HepG2 (cell line): ENCODE data around the gene RHOC. TPM values are rescaled to one million over a fixed set of nuclear protein-coding genes. Genes with fewer than 3 reads are reported as not detected.

ENCODE experiments used
- ATAC-seq: fragments of 200-7000 bp; cut with Tn5 transposase; 3 replicates; pipeline ENCODE4 v1.9.1; 2020; ENCODE audit warnings: mild to moderate bottlenecking, moderate library complexity
- BruUV-seq: library from RNA; stranded (reverse); fragments of 400-500 nt; replicated peaks from 2 replicates; lab custom pipeline; 2021; lab: Mats Ljungman, UMichigan
- CTCF ChIA-PET: fragments of 300-600 bp; formaldehyde crosslinking; extraction: SDS; loops from one replicate; lab custom pipeline; 2021; ENCODE audit warnings: low total read pairs, inconsistent platforms, low intra/inter-chr PET ratio; lab: Yijun Ruan, JAX
- POLR2A ChIA-PET: fragments of 350-600 bp; sonication (Branson Sonifier 250); formaldehyde crosslinking; loops from one replicate; lab custom pipeline; 2020; ENCODE audit warnings: antibody characterized with exemption, inconsistent platforms; lab: Yijun Ruan, JAX
- DNase-seq: peaks from one replicate; pipeline ENCODE4 v3.0.0-alpha.2; 2015; ENCODE audit warnings: low spot score
- FAIRE-seq: peaks from 3 replicates; lab custom pipeline; 2011; peaks lifted over from hg19 to GRCh38; lab: Jason Lieb, UNC
- H2AFZ ChIP-seq: one replicate; pipeline ENCODE4 v1.6.1; 2011; ENCODE audit warnings: low read length, inconsistent platforms
- H3K27ac ChIP-seq: fragments of 300-600 bp; 3 replicates; pipeline ENCODE4 v1.8.0; 2011; ENCODE audit warnings: mixed run types, mild to moderate bottlenecking, mixed read lengths, low read length, inconsistent platforms; ENCODE audit not compliant: insufficient read depth; ENCODE audit errors: extremely low read length
- H3K27me3 ChIP-seq, 2 experiments: fragments of 200-600 bp in 1 of 2; 2 replicates in 1 of 2; 3 replicates in 1 of 2; pipeline versions ENCODE4 v1.6.0 to v1.8.0; 2011; ENCODE audit warnings: low read length in 2 of 2, mild to moderate bottlenecking in 2 of 2, moderate library complexity in 2 of 2, inconsistent platforms in 1 of 2; ENCODE audit not compliant: insufficient read depth in 2 of 2, control insufficient read depth in 1 of 2
- H3K36me3 ChIP-seq, 2 experiments: fragments of 200-600 bp in 1 of 2; replicated peaks in 1 of 2; 2 replicates in 1 of 2; 3 replicates in 1 of 2; pipeline versions ENCODE4 v1.5.1 to v1.8.0; 2011; ENCODE audit warnings: low read length in 2 of 2, inconsistent platforms in 1 of 2; ENCODE audit not compliant: insufficient read depth in 2 of 2, control insufficient read depth in 1 of 2
- H3K4me1 ChIP-seq: 2 replicates; pipeline ENCODE4 v1.5.1; 2012; ENCODE audit warnings: low read length, inconsistent platforms; ENCODE audit not compliant: insufficient read depth
- H3K4me2 ChIP-seq: 2 replicates; pipeline ENCODE4 v1.6.0; 2011; ENCODE audit warnings: low read depth, low read length, inconsistent platforms
- H3K4me3 ChIP-seq, 3 experiments: fragments of 200-600 bp in 1 of 3; sonication (generic), shearing (Covaris generic) in 1 of 3; replicated peaks in 1 of 3; 2 replicates each; pipeline ENCODE4 v1.5.1; 2011 to 2016; ENCODE audit warnings: low read length in 3 of 3, inconsistent platforms in 2 of 3, low read depth in 2 of 3, mild to moderate bottlenecking in 2 of 3, control low read depth in 1 of 3, mixed read lengths in 1 of 3; ENCODE audit not compliant: insufficient read depth in 1 of 3
- H3K79me2 ChIP-seq: one replicate; pipeline ENCODE4 v1.6.1; 2011; ENCODE audit warnings: low read length, inconsistent platforms; ENCODE audit not compliant: insufficient read depth
- H3K9ac ChIP-seq: 2 replicates; pipeline ENCODE4 v1.6.0; 2011; ENCODE audit warnings: mild to moderate bottlenecking, low read depth, low read length, inconsistent platforms; ENCODE audit not compliant: insufficient read depth
- H3K9me3 ChIP-seq: 2 replicates; pipeline ENCODE4 v1.5.1; 2012; ENCODE audit warnings: mild to moderate bottlenecking, low read length
- H4K20me1 ChIP-seq: 2 replicates; pipeline ENCODE4 v1.6.0; 2011; ENCODE audit warnings: inconsistent platforms, mild to moderate bottlenecking, low read length, moderate library complexity; ENCODE audit not compliant: insufficient read depth
- AHDC1 ChIP-seq: sonication (generic); formaldehyde crosslinking; IDR thresholded peaks from 2 replicates; pipeline ENCODE4 v1.5.1; 2020; ENCODE audit warnings: mild to moderate bottlenecking, missing genetic modification reagents, borderline replicate concordance
- BRD4 ChIP-seq: sonication (generic); formaldehyde crosslinking; IDR thresholded peaks from 2 replicates; pipeline ENCODE4 v1.4.0; 2020; ENCODE audit warnings: missing genetic modification reagents
- E2F2 ChIP-seq: sonication (generic); formaldehyde crosslinking; IDR thresholded peaks from 2 replicates; pipeline ENCODE4 v1.4.0; 2020; ENCODE audit warnings: missing genetic modification reagents, borderline replicate concordance
- MLX ChIP-seq: IDR thresholded peaks from 2 replicates; pipeline ENCODE4 v1.6.1; 2016
- NFIB ChIP-seq: sonication (generic); formaldehyde crosslinking; IDR thresholded peaks from 2 replicates; pipeline ENCODE4 v1.9.0; 2021; ENCODE audit warnings: missing genetic modification reagents, mild to moderate bottlenecking, borderline replicate concordance
- PBX2 ChIP-seq: IDR thresholded peaks from 2 replicates; pipeline ENCODE4 v1.6.1; 2016; ENCODE audit warnings: control low read depth
- PLSCR1 ChIP-seq: sonication (generic); formaldehyde crosslinking; IDR thresholded peaks from 2 replicates; pipeline ENCODE4 v1.5.0; 2020; ENCODE audit warnings: missing genetic modification reagents, mild to moderate bottlenecking, borderline replicate concordance
- RBAK ChIP-seq: sonication (generic); formaldehyde crosslinking; IDR thresholded peaks from 2 replicates; pipeline ENCODE4 v1.5.1; 2020; ENCODE audit warnings: mild to moderate bottlenecking, missing genetic modification reagents
- ZNF333 ChIP-seq: sonication (generic); formaldehyde crosslinking; IDR thresholded peaks from 2 replicates; pipeline ENCODE4 v1.4.0; 2020; ENCODE audit warnings: mild to moderate bottlenecking, missing genetic modification reagents, borderline replicate concordance
- ZNF337 ChIP-seq: sonication (generic); formaldehyde crosslinking; IDR thresholded peaks from 2 replicates; pipeline ENCODE4 v1.5.1; 2020; ENCODE audit warnings: missing genetic modification reagents, low read depth, mild to moderate bottlenecking, borderline replicate concordance
- ZNF598 ChIP-seq: sonication (generic); formaldehyde crosslinking; IDR thresholded peaks from 2 replicates; pipeline ENCODE4 v1.5.1; 2020; ENCODE audit warnings: mild to moderate bottlenecking, missing genetic modification reagents, borderline replicate concordance
- ZNF660 ChIP-seq: sonication (generic); formaldehyde crosslinking; IDR thresholded peaks from 2 replicates; pipeline ENCODE4 v1.5.1; 2020; ENCODE audit warnings: mild to moderate bottlenecking, low read depth, missing genetic modification reagents, borderline replicate concordance
- WGBS: methylation state at CpG from one replicate; pipeline ENCODE4 v1.1.6; 2017; ENCODE audit warnings: low lambda C conversion rate; 5-methylcytosine and 5-hydroxymethylcytosine counted together
- in situ Hi-C: cut with HindIII; loops from 2 replicates; pipeline ENCODE4 v1.10.0; 2017; ENCODE audit warnings: low pct_unique_long_range_greater_than_20kb; ENCODE audit not compliant: extremely low pct_ligation_motif_present
- intact Hi-C: fragments of 100-400 bp; cut with micrococcal nuclease; formaldehyde crosslinking; loops from one replicate; pipeline ENCODE4 v1.10.0; 2022; ENCODE audit not compliant: unreplicated experiment
- polyA plus RNA-seq, 8 experiments: library from polyadenylated mRNA; depleted of rRNA in 3 of 8; stranded (reverse) in 7 of 8; unstranded in 1 of 8; fragments of >200 nt; fragmentation: Illumina TruSeq in 4 of 8; extraction: Trizol in 4 of 8; gene quantifications; 2 replicates each; pipeline versions ENCODE4 v1.2.1 to v1.2.3, GENCODE V29; 2011 to 2016; ENCODE audit warnings: low read depth in 4 of 8, missing spikeins in 1 of 8, mixed read lengths in 1 of 8; ENCODE audit not compliant: insufficient read depth in 1 of 8
- total RNA-seq, 5 experiments: library from RNA; depleted of rRNA; stranded (reverse); fragments of >200 nt; fragmentation: Illumina TruSeq; extraction: Trizol; gene quantifications; 2 replicates each; pipeline ENCODE4 v1.2.3, GENCODE V29; 2016; ENCODE audit warnings: low read depth in 1 of 5

Gene RHOC
- total and polyA plus RNA-seq, 2 of the 13 experiments (the other 11 are each of a cell fraction or from before 2014, with no cell fraction given): 64.3 to 182 TPM

GRCh38 chr1:112698366-112699310 is 8.3 kb downstream of the RHOC start:
- ATAC-seq (peak; percentile 64), DNase-seq (peak; percentile 90), FAIRE-seq (peak; percentile 85)
- peak overlapping the region in 2 of 3 experiments; percentile 20 to 47; a peak in 3 of 6 replicates for H3K4me3 ChIP-seq
- H3K9me3 ChIP-seq: no peaks in the 10 kb centered on the region
- WGBS: 16% methylated on average over 9 of the region's 17 CpGs
- H3K4me1 ChIP-seq: peaks cover 62% of the 10 kb centered on the region
- peaks cover 22 to 66% of the 10 kb centered on the region in 2 experiments for H3K36me3 ChIP-seq
- CTCF ChIA-PET: no interaction called here
- in situ Hi-C loops: no loop called here
- H3K9ac ChIP-seq: peak overlapping the region; percentile 68
- BruUV-seq: TSS peak; percentile 50
- H3K27me3 ChIP-seq: no peaks in the 10 kb centered on the region
- intact Hi-C loops: loop anchor here (2.0 kb wide), 1 partner anchor 24 kb away; the partner anchor contains the start of gene MOV10
- POLR2A ChIA-PET: interaction anchor here (0.9 to 9.2 kb wide), 18 partner anchors 9 to 374 kb away, joined by 3 to 251 read pairs (median 6); partner anchors contain the start of genes CAPZA1, CTTNBP2NL, LRIG2 and MOV10
- no peak overlapping the region for H2AFZ ChIP-seq
- peak overlapping the region; percentile 70 for H3K4me2 ChIP-seq
- H3K27ac ChIP-seq: peak overlapping the region; percentile 93
- H3K79me2 ChIP-seq: no peaks in the 10 kb centered on the region
- no peaks in the 10 kb centered on the region for H4K20me1 ChIP-seq
- TF ChIP-seq PBX2 (CRISPR knock-in tag) (no peak), AHDC1 (CRISPR knock-in tag) (no peak), RBAK (CRISPR knock-in tag) (no peak), PLSCR1 (CRISPR knock-in tag) (no peak), ZNF333 (CRISPR knock-in tag) (no peak), MLX (CRISPR knock-in tag) (0 out of 2 replicates have a peak, but pooled peaks have one; percentile 35), ZNF337 (no peak), ZNF660 (no peak), ZNF598 (CRISPR knock-in tag) (peak; percentile 75; the same call in 1 of the 2 replicates), E2F2 (no peak), NFIB (no peak), BRD4 (CRISPR knock-in tag) (no peak)
